Gastrocnemius medialis (tissue), 4 donors: ENCODE measurements around the gene B3GALT4. TPM values are rescaled to one million over a fixed set of nuclear protein-coding genes. Genes with fewer than 3 reads are reported as not detected.

Experiments used
- ATAC-seq, 2 donors: fragments of 150-250 bp; one replicate each; pipeline ENCODE4 v1.9.1; 2016
- DNase-seq, 2 donors: peaks; one replicate each; pipeline ENCODE4 v3.0.0-alpha.2; 2019
- H3K27ac ChIP-seq, 4 donors: fragments of 200-600 bp; sonication (generic); 1 replicate in 1 of 4; 2 replicates in 3 of 4; pipeline ENCODE4 v1.5.1; 2016 to 2018; ENCODE audit warnings: mild to moderate bottlenecking in 2 of 4, moderate library complexity in 1 of 4
- H3K27me3 ChIP-seq, 3 donors: fragments of 200-600 bp; sonication (generic) in 2 of 3; 1 replicate in 1 of 3; 2 replicates in 2 of 3; pipeline versions ENCODE4 v1.5.1 to v1.6.0; 2016 to 2019; ENCODE audit warnings: mild to moderate bottlenecking in 1 of 3, moderate library complexity in 1 of 3
- H3K36me3 ChIP-seq, 2 donors: fragments of 200-600 bp; sonication (generic) in 1 of 2; one replicate each; pipeline ENCODE4 v1.5.1; 2017 to 2018
- H3K4me1 ChIP-seq, 2 donors: fragments of 200-600 bp; sonication (generic) in 1 of 2; one replicate each; pipeline ENCODE4 v1.5.1; 2016 to 2017; ENCODE audit warnings: mild to moderate bottlenecking in 2 of 2
- H3K4me3 ChIP-seq, 4 donors: fragments of 200-600 bp; sonication (generic) in 3 of 4; 1 replicate in 1 of 4; 2 replicates in 3 of 4; pipeline ENCODE4 v1.5.1; 2016 to 2019; ENCODE audit warnings: mild to moderate bottlenecking in 2 of 4
- H3K9me3 ChIP-seq, 3 donors: fragments of 200-600 bp; sonication (generic) in 2 of 3; 1 replicate in 1 of 3; 2 replicates in 2 of 3; pipeline ENCODE4 v1.5.1; 2016 to 2019
- POLR2A ChIP-seq, 2 donors: fragments of 450-650 bp; IDR thresholded peaks; one replicate each; pipeline ENCODE4 v1.6.1; 2017; ENCODE audit warnings: antibody characterized with exemption in 2 of 2, mild to moderate bottlenecking in 2 of 2, moderate library complexity in 2 of 2
- in situ Hi-C, 4 donors: fragments of 200-750 bp; cut with MboI; loops; one replicate each; pipeline versions ENCODE4 v1.15.0 to v1.8.0; 2017; ENCODE audit warnings: low sequenced_read_pairs in 4 of 4
- intact Hi-C: fragments of 100-400 bp; cut with DNase I; formaldehyde crosslinking; loops from one replicate; pipeline ENCODE4 v1.15.1; 2023; ENCODE audit warnings: low total_unique reads
- total RNA-seq, 4 donors: library from RNA; depleted of rRNA; stranded (reverse); fragments of >200 nt; gene quantifications; one replicate each; pipeline versions ENCODE4 v1.1.0 to v1.2.3, GENCODE V29; 2016
- TF ChIP-seq, protein P1 (sequence below), 5 experiments: fragments of 450-650 bp in 3 of 5; fragments of 200-600 bp in 2 of 5; sonication (generic) in 2 of 5; IDR thresholded peaks in 4 of 5; conservative IDR thresholded peaks in 1 of 5; 1 replicate in 4 of 5; 2 replicates in 1 of 5; pipeline ENCODE4 v1.5.1; 2016 to 2019; ENCODE audit warnings: antibody characterized with exemption in 5 of 5, mild to moderate bottlenecking in 3 of 5, moderate library complexity in 3 of 5

B3GALT4 gene
- total RNA-seq, 4 donors from 2014 or later: 1.0 to 2.0 (median 1.7) TPM

DNA sequence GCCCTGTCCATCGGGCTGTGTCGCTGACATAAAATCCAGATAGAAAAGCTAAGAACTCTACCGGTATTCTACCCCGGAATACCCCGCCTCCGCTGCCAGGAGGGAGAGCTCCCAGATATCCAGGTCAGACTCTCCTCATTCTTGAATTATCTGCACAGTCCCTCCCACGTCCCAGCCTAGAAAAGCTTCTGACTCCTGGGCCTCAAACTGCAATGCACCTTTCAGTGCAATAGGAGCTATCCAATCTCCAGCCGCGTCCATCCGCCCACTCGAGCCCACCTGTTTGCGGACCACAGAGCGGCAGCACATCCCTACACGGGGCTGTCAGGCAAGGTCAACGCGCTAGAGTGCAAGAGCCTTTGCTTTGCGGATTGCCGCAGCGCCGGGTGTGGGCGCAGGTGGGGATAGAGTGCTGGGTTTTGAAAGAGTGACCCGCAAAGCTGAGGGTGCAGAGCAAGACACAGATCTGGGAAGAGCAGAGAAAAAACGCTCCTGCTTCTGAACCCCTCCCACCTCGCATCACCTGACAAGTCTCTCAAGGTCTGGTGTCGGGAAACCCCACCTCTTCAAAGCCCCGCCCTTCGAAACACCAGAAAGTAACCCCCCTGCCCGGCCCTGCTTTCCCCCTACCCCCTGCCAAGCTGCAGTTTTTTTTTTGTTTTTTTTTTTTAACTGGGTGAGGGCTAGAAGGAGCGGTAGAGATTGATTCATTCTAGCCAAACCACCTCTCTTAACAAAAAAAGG, 35.6 kb downstream of the B3GALT4 start:
- H3K27ac ChIP-seq: peak overlapping the region; percentile 86 to 94 (median 94)
- in situ Hi-C loops (no loop called here), intact Hi-C loops (loop anchor here (10.0 kb wide), 2 partner anchors 412 to 1138 kb away; partner anchors contain the start of genes AGPAT1 and RNF5)
- H3K4me1 ChIP-seq: peaks cover 17 to 40% of the 10 kb centered on the region in 2 donors
- ATAC-seq (peak; percentile 44 to 55), DNase-seq (peak; percentile 66 to 73)
- no peaks in the 10 kb centered on the region for H3K36me3 ChIP-seq
- peak overlapping the region; percentile 89 to 99 (median 96) for H3K4me3 ChIP-seq
- H3K27me3 ChIP-seq: no peaks in the 10 kb centered on the region
- no peak for TF ChIP-seq POLR2A (IDR thresholded peaks at IDR 0.05)
- TF ChIP-seq, protein P1, sequence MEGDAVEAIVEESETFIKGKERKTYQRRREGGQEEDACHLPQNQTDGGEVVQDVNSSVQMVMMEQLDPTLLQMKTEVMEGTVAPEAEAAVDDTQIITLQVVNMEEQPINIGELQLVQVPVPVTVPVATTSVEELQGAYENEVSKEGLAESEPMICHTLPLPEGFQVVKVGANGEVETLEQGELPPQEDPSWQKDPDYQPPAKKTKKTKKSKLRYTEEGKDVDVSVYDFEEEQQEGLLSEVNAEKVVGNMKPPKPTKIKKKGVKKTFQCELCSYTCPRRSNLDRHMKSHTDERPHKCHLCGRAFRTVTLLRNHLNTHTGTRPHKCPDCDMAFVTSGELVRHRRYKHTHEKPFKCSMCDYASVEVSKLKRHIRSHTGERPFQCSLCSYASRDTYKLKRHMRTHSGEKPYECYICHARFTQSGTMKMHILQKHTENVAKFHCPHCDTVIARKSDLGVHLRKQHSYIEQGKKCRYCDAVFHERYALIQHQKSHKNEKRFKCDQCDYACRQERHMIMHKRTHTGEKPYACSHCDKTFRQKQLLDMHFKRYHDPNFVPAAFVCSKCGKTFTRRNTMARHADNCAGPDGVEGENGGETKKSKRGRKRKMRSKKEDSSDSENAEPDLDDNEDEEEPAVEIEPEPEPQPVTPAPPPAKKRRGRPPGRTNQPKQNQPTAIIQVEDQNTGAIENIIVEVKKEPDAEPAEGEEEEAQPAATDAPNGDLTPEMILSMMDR (IDR thresholded peaks at IDR 0.05 in 4 of 5, conservative IDR thresholded peaks at IDR 0.05 in 1 of 5): no peak
- no peaks in the 10 kb centered on the region for H3K9me3 ChIP-seq

GRCh38 chr6:33313105-33313708, 36.3 kb downstream of the B3GALT4 start:
- Histone ChIP-seq H3K27me3 (no peaks in the 10 kb centered on the region), H3K4me1 (peaks cover 18 to 43% of the 10 kb centered on the region in 2 donors), H3K27ac (peak overlapping the region; percentile 86 to 94 (median 94)), H3K36me3 (no peaks in the 10 kb centered on the region), H3K9me3 (no peaks in the 10 kb centered on the region), H3K4me3 (peak overlapping the region; percentile 89 to 99 (median 96))
- ATAC-seq: peak in 1 of 2 donors; percentile 3
- intact Hi-C loops: loop anchor here (10.0 kb wide), 2 partner anchors 412 to 1138 kb away; partner anchors contain the start of genes AGPAT1 and RNF5
- no peak for TF ChIP-seq POLR2A (IDR thresholded peaks at IDR 0.05)
- TF ChIP-seq, protein P1 (IDR thresholded peaks at IDR 0.05 in 4 of 5, conservative IDR thresholded peaks at IDR 0.05 in 1 of 5): no peak
- no peak for DNase-seq
- in situ Hi-C loops: no loop called here

- DNase-seq: peak; percentile 32 to 49
- peak; percentile 6 to 27 for ATAC-seq
- TF ChIP-seq, protein P1 (IDR thresholded peaks at IDR 0.05 in 4 of 5, conservative IDR thresholded peaks at IDR 0.05 in 1 of 5): no peak
- peak; percentile 29 to 53 for TF ChIP-seq POLR2A (IDR thresholded peaks at IDR 0.05)
- no peaks in the 10 kb centered on the region for H3K27me3 ChIP-seq
- H3K27ac ChIP-seq: peak within 1 kb of the TSS; percentile 86 to 94 (median 94)
- in situ Hi-C loops: no loop called here
- peak within 1 kb of the TSS; percentile 89 to 99 (median 96) for H3K4me3 ChIP-seq
- H3K36me3 ChIP-seq: peaks cover 0 to 5% of the 10 kb centered on the region in 2 donors
- intact Hi-C loops: loop anchor here (10.0 kb wide), 2 partner anchors 411 to 1139 kb away; partner anchors contain the start of genes AGPAT1 and RNF5
- H3K4me1 ChIP-seq: peaks cover 23 to 50% of the 10 kb centered on the region in 2 donors
- H3K9me3 ChIP-seq: no peaks in the 10 kb centered on the region
These were observed 37.0 kb downstream of the B3GALT4 start, which contains the start of gene TAPBP for GRCh38 chr6:33313709-33314514. TAPBP (minus strand) TSS chr6:33314078; CDS start chr6:33314041, 37 bp downstream.

- H3K9me3 ChIP-seq: no peaks in the 10 kb centered on the region
- intact Hi-C loops: loop anchor here (10.0 kb wide), 2 partner anchors 410 to 1140 kb away; partner anchors contain the start of genes AGPAT1 and RNF5
- H3K27ac ChIP-seq: peak overlapping the region; percentile 86 to 94 (median 94)
- H3K27me3 ChIP-seq: no peaks in the 10 kb centered on the region
- peak; percentile 50 to 67 for DNase-seq
- TF ChIP-seq POLR2A (IDR thresholded peaks at IDR 0.05): no peak
- TF ChIP-seq, protein P1 (IDR thresholded peaks at IDR 0.05 in 4 of 5, conservative IDR thresholded peaks at IDR 0.05 in 1 of 5): no peak
- peaks cover 0 to 12% of the 10 kb centered on the region in 2 donors for H3K36me3 ChIP-seq
- peaks cover 23 to 51% of the 10 kb centered on the region in 2 donors for H3K4me1 ChIP-seq
- peak overlapping the region; percentile 89 to 99 (median 96) for H3K4me3 ChIP-seq
- peak; percentile 6 to 8 for ATAC-seq
- in situ Hi-C loops: no loop called here
These were observed 37.6 kb downstream of the B3GALT4 start for GRCh38 chr6:33314515-33314942.
